DND-41 (cell line): Measurements from ENCODE around the gene RCOR1.
"Not testable (repeated sequence)": the region's sequence is repeated elsewhere in the genome, so short reads cannot be mapped to it uniquely, and the experiment has no call there.

Source experiments
- ATAC-seq: fragments of 200-7000 bp; cut with Tn5 transposase; 3 replicates; pipeline ENCODE4 v1.9.1; 2021; ENCODE audit warnings: low read depth; ENCODE audit not compliant: insufficient read depth
- DNase-seq: peaks from one replicate; pipeline ENCODE4 v3.0.0-alpha.2; 2020
- H2AFZ ChIP-seq: 2 replicates; pipeline ENCODE4 v1.6.0; 2012; ENCODE audit warnings: low read depth, low read length
- H3K27ac ChIP-seq: 2 replicates; pipeline ENCODE4 v1.5.1; 2012; ENCODE audit warnings: low read length, inconsistent platforms
- H3K27me3 ChIP-seq: fragments of 200-600 bp; sonication (generic); 2 replicates; pipeline ENCODE4 v1.6.0; 2012; ENCODE audit warnings: low read length, mild to moderate bottlenecking, inconsistent platforms; ENCODE audit not compliant: insufficient read depth, poor library complexity
- H3K36me3 ChIP-seq: 2 replicates; pipeline ENCODE4 v1.5.1; 2012; ENCODE audit warnings: low read length, inconsistent platforms; ENCODE audit not compliant: insufficient read depth
- H3K4me1 ChIP-seq: 2 replicates; pipeline ENCODE4 v1.5.1; 2012; ENCODE audit warnings: mild to moderate bottlenecking, low read length; ENCODE audit not compliant: insufficient read depth
- H3K4me2 ChIP-seq: 2 replicates; pipeline ENCODE4 v1.6.0; 2012; ENCODE audit warnings: mild to moderate bottlenecking, moderate library complexity, low read length, inconsistent platforms; ENCODE audit not compliant: insufficient read depth
- H3K4me3 ChIP-seq, 2 experiments: fragments of 200-600 bp in 1 of 2; shearing (Covaris generic) in 1 of 2; 2 replicates each; pipeline ENCODE4 v1.5.1; 2012 to 2016; ENCODE audit warnings: inconsistent platforms in 2 of 2, low read length in 2 of 2, mild to moderate bottlenecking in 2 of 2, low read depth in 1 of 2, moderate library complexity in 1 of 2
- H3K79me2 ChIP-seq: 2 replicates; pipeline ENCODE4 v1.6.0; 2012; ENCODE audit warnings: low read length, inconsistent platforms; ENCODE audit not compliant: insufficient read depth
- H3K9ac ChIP-seq: 2 replicates; pipeline ENCODE4 v1.6.0; 2012; ENCODE audit warnings: low read depth, mild to moderate bottlenecking, inconsistent platforms, low read length, moderate library complexity
- H3K9me3 ChIP-seq: 2 replicates; pipeline ENCODE4 v1.5.1; 2012; ENCODE audit warnings: low read length, moderate library complexity, mild to moderate bottlenecking, inconsistent platforms; ENCODE audit not compliant: insufficient read depth, severe bottlenecking
- H4K20me1 ChIP-seq: 2 replicates; pipeline ENCODE4 v1.6.0; 2012; ENCODE audit warnings: low read length; ENCODE audit not compliant: insufficient read depth
- EZH2 ChIP-seq: IDR thresholded peaks from 3 replicates; pipeline ENCODE4 v1.6.1; 2012; ENCODE audit warnings: borderline replicate concordance, low read depth, mild to moderate bottlenecking, moderate library complexity, low read length, inconsistent platforms; ENCODE audit not compliant: severe bottlenecking
- TF ChIP-seq, protein P1 (sequence below): IDR thresholded peaks from 2 replicates; pipeline ENCODE4 v1.5.1; 2012; ENCODE audit warnings: borderline replicate concordance, low read length, moderate library complexity, mild to moderate bottlenecking; ENCODE audit not compliant: poor library complexity, severe bottlenecking; ENCODE audit errors: extremely low read depth

The RCOR1 gene

DNA sequence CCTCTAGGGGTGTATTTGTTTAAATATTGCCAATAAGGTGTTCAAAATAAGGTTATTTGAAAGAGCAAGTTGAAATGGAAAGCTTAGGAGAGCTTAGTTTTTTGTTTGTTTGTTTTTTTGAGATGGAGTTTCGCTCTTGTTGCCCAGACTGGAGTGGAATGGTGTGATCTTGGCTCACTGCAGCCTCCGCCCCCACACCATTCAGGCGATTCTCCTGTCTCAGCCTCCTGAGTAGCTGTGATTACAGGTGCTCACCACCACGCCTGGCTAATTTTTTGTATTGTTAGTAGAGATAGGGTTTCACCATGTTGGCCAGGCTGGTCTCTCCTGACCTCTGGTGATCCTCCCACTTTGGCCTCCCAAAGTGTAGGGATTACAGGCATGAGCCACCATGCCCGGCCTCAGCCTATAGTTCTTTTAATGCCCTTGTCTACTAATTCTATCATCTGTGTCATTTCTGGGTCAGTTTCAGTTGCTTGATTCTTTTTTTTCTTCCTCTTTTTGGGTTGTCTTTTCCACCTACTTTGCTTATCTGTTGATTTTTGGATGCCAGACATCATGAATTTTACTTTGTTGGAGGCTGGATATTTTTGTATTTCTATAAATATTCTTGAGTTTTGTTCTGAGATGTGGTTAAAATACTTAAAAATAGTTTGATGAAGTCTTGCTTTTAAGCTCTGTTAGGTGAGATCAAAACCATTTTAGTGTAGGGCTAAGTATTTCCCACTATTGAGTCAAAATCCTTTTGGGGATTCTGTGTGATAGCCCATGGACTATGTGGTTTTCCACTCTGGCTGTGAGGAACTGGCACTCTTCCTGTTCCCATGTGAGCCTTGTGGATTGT, 18.7 kb downstream of the RCOR1 start:
- no peaks in the 10 kb centered on the region for H3K4me1 ChIP-seq
- H3K27ac ChIP-seq: no peak overlapping the region
- H3K79me2 ChIP-seq: peaks cover 89% of the 10 kb centered on the region
- H3K36me3 ChIP-seq: peaks cover 15% of the 10 kb centered on the region
- no peak overlapping the region for H2AFZ ChIP-seq
- DNase-seq (no peak), ATAC-seq (no peak)
- H3K9ac ChIP-seq: no peak overlapping the region
- H3K9me3 ChIP-seq: no peaks in the 10 kb centered on the region
- no peak overlapping the region for H3K4me3 ChIP-seq
- no peaks in the 10 kb centered on the region for H3K27me3 ChIP-seq
- H4K20me1 ChIP-seq: peaks cover 39% of the 10 kb centered on the region; the same call in 1 of the 2 replicates
- no peak overlapping the region for H3K4me2 ChIP-seq
- TF ChIP-seq EZH2: no peak
- TF ChIP-seq, protein P1, sequence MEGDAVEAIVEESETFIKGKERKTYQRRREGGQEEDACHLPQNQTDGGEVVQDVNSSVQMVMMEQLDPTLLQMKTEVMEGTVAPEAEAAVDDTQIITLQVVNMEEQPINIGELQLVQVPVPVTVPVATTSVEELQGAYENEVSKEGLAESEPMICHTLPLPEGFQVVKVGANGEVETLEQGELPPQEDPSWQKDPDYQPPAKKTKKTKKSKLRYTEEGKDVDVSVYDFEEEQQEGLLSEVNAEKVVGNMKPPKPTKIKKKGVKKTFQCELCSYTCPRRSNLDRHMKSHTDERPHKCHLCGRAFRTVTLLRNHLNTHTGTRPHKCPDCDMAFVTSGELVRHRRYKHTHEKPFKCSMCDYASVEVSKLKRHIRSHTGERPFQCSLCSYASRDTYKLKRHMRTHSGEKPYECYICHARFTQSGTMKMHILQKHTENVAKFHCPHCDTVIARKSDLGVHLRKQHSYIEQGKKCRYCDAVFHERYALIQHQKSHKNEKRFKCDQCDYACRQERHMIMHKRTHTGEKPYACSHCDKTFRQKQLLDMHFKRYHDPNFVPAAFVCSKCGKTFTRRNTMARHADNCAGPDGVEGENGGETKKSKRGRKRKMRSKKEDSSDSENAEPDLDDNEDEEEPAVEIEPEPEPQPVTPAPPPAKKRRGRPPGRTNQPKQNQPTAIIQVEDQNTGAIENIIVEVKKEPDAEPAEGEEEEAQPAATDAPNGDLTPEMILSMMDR: no peak

GRCh38 chr14:102616318-102616717, 23.9 kb downstream of the RCOR1 start:
- peaks cover 53% of the 10 kb centered on the region for H4K20me1 ChIP-seq

DNA sequence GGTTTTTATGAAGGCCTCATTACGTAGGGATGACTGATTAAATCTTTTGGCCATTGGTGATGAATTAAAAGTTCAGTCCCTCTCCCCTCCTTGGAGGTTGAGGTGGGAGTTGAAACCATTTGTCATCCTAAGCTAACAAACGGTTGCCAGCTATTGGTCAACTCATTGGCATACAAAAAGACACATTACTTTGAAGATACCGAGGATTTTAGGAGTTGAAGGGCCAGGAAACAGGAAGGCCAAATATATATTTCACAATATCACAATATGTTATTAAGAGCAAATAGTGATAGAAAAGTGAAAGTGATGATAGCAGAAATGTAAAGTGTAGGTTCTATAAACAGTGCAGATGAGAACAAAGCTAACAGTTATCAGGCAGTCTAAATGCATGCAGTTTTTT, 24.4 kb downstream of the RCOR1 start:
- H4K20me1 ChIP-seq: peaks cover 53% of the 10 kb centered on the region

More at GRCh38 chr14:102616318-102616717, 23.9 kb downstream of the RCOR1 start:
- Histone ChIP-seq H3K9me3 (no peaks in the 10 kb centered on the region), H3K79me2 (peaks cover 91% of the 10 kb centered on the region), H3K9ac (no peak overlapping the region), H3K27me3 (no peaks in the 10 kb centered on the region), H3K4me2 (no peak overlapping the region), H2AFZ (no peak overlapping the region), H3K4me1 (no peaks in the 10 kb centered on the region), H3K4me3 (no peak overlapping the region), H3K36me3 (peaks cover 9% of the 10 kb centered on the region), H3K27ac (no peak overlapping the region)
- DNase-seq: no peak
- ATAC-seq: no peak
- TF ChIP-seq, protein P1: no peak
- TF ChIP-seq EZH2: no peak

DNA sequence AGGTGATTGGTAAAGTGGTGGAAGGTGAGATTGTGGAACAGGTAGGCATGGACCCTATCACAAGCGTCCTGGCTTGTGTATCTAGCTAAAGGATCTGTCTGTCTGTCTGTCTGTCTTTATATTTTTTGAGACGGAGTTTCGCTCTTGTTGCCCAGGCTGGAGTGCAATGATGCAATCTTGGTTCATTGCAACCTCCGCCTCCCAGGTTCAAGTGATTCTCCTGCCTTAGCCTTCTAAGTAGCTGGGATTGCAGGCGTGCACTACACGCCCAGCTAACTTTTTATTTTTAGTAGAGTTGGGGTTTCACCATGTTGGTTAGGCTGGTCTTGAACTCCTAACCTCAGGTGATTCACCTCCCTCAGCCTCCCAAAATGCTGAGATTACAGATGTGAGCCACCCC, 26.6 kb downstream of the RCOR1 start:
- H4K20me1 ChIP-seq: peaks cover 53% of the 10 kb centered on the region
- peaks cover 89% of the 10 kb centered on the region for H3K79me2 ChIP-seq
- H2AFZ ChIP-seq, H3K27me3 ChIP-seq, DNase-seq, ATAC-seq, H3K4me2 ChIP-seq, H3K27ac ChIP-seq, H3K9ac ChIP-seq, H3K36me3 ChIP-seq, H3K9me3 ChIP-seq, H3K4me3 ChIP-seq, H3K4me1 ChIP-seq: not testable (repeated sequence)

More for the DNA sequence above, 24.4 kb downstream of the RCOR1 start:
- peaks cover 9% of the 10 kb centered on the region for H3K36me3 ChIP-seq
- no peaks in the 10 kb centered on the region for H3K27me3 ChIP-seq
- H3K9me3 ChIP-seq: no peaks in the 10 kb centered on the region
- H3K79me2 ChIP-seq: peaks cover 91% of the 10 kb centered on the region
- DNase-seq: no peak
- ATAC-seq: no peak
- no peak overlapping the region for H3K4me2 ChIP-seq
- H3K4me1 ChIP-seq: no peaks in the 10 kb centered on the region
- H3K4me3 ChIP-seq: no peak overlapping the region
- no peak overlapping the region for H3K27ac ChIP-seq
- no peak overlapping the region for H3K9ac ChIP-seq
- no peak overlapping the region for H2AFZ ChIP-seq
- TF ChIP-seq, protein P1: no peak
- TF ChIP-seq EZH2: no peak
